ENCODE results near the gene PPP1R13B. TPM values are rescaled to one million over a fixed set of nuclear protein-coding genes. Genes with fewer than 3 reads are reported as not detected.
"Not testable (repeated sequence)": the region's sequence is repeated elsewhere in the genome, so short reads cannot be mapped to it uniquely, and the experiment has no call there.

Gene PPP1R13B
- total and polyA plus RNA-seq, 7 donors, result 4.7 to 17.9 (median 13.3) TPM

GRCh38 chr14:103846097-103846496, 1.3 kb downstream of the PPP1R13B start:
- DNase-seq (no peak), ATAC-seq (no peak)
- 65 to 68% (median 66%) methylated on average over 8 of the region's 8 CpGs for WGBS, 3 donors
- no peaks in the 10 kb centered on the region for H3K36me3 ChIP-seq (ENCODE audit: insufficient read depth in 1 of 2, low read depth in 1 of 2)
- TF ChIP-seq CTCF (IDR thresholded peaks at IDR 0.05), result no peak
- peaks cover 14% of the 10 kb centered on the region for H3K4me1 ChIP-seq
- no peak overlapping the region for H3K27ac ChIP-seq
- intact Hi-C loops (cut with DNase I), result no loop called here
- H3K4me3 ChIP-seq, result peak overlapping the region; percentile 85
- H3K9me3 ChIP-seq, result no peaks in the 10 kb centered on the region
- no peaks in the 10 kb centered on the region for H3K27me3 ChIP-seq (ENCODE audit: insufficient read depth in 3 of 3, low read length in 2 of 3)

GRCh38 chr14:103845327-103845726, 2.0 kb downstream of the PPP1R13B start:
- no peak for TF ChIP-seq CTCF (IDR thresholded peaks at IDR 0.05)
- H3K27ac ChIP-seq, result no peak overlapping the region
- intact Hi-C loops (cut with DNase I), result no loop called here
- no peaks in the 10 kb centered on the region for H3K27me3 ChIP-seq (ENCODE audit: insufficient read depth in 3 of 3, low read length in 2 of 3)
- DNase-seq (no peak), ATAC-seq (no peak)
- H3K36me3 ChIP-seq (ENCODE audit: insufficient read depth in 1 of 2, low read depth in 1 of 2), result no peaks in the 10 kb centered on the region
- H3K9me3 ChIP-seq, result no peaks in the 10 kb centered on the region
- whole genome bisulfite sequencing, 3 donors, result 74 to 80% (median 75%) methylated on average over 5 of the region's 5 CpGs
- peaks cover 21% of the 10 kb centered on the region for H3K4me1 ChIP-seq
- no peak overlapping the region for H3K4me3 ChIP-seq

DNA sequence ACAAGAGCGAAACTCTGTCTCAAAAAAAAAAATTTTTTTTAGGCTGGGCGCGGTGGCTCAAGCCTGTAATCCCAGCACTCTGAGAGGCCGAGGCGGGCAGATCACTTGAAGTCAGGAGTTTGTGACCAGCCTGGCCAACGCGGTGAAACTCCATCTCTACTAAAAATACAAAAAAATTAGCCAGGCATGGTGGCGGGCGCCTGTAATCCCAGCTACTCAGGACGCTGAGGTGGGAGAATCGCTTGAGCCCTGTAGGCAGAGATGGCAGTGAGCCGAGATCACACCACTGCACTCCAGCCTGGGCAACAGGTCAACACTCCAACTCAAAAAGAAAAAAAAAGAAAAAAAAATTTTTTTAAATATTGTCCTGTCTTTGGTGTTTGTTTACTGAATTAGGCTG, 6.1 kb downstream of the PPP1R13B start:
- DNase-seq; H3K4me3 ChIP-seq; H3K27ac ChIP-seq; H3K27me3 ChIP-seq (ENCODE audit: insufficient read depth in 3 of 3, low read length in 2 of 3); H3K36me3 ChIP-seq (ENCODE audit: insufficient read depth in 1 of 2, low read depth in 1 of 2); intact Hi-C loops (cut with DNase I); H3K9me3 ChIP-seq: not testable (repeated sequence)
- peaks cover 22% of the 10 kb centered on the region for H3K4me1 ChIP-seq
- ATAC-seq, result peak in 1 of 4 donors; percentile 30
- WGBS, 3 donors, result 68 to 86% (median 72%) methylated on average over 12 of the region's 12 CpGs

GRCh38 chr14:103840014-103840413, 7.4 kb downstream of the PPP1R13B start:
- DNase-seq (no peak), ATAC-seq (no peak)
- Histone ChIP-seq H3K27ac (no peak overlapping the region), H3K9me3 (no peaks in the 10 kb centered on the region), H3K4me1 (peaks cover 16% of the 10 kb centered on the region), H3K27me3 (ENCODE audit: insufficient read depth in 3 of 3, low read length in 2 of 3) (no peaks in the 10 kb centered on the region), H3K4me3 (no peak overlapping the region), H3K36me3 (ENCODE audit: insufficient read depth in 1 of 2, low read depth in 1 of 2) (no peaks in the 10 kb centered on the region)
- 74 to 81% (median 77%) methylated on average over 2 of the region's 2 CpGs for WGBS, 3 donors
- TF ChIP-seq CTCF (IDR thresholded peaks at IDR 0.05), result no peak
- intact Hi-C loops (cut with DNase I), result no loop called here

- no peaks in the 10 kb centered on the region for H3K36me3 ChIP-seq (ENCODE audit: insufficient read depth in 1 of 2, low read depth in 1 of 2)
- no peak overlapping the region for H3K27ac ChIP-seq
- DNase-seq, result no peak
- TF ChIP-seq CTCF (IDR thresholded peaks at IDR 0.05), result no peak
- H3K9me3 ChIP-seq, result no peaks in the 10 kb centered on the region
- H3K27me3 ChIP-seq (ENCODE audit: insufficient read depth in 3 of 3, low read length in 2 of 3), result no peaks in the 10 kb centered on the region
- intact Hi-C loops (cut with DNase I), result no loop called here
- H3K4me1 ChIP-seq, result peaks cover 16% of the 10 kb centered on the region
- H3K4me3 ChIP-seq, result no peak overlapping the region
- no peak for ATAC-seq
- 76 to 77% (median 76%) methylated on average over 1 of the region's 1 CpG for WGBS, 3 donors
These were observed 7.8 kb downstream of the PPP1R13B start for GRCh38 chr14:103839579-103839978.
